ENCODE results near the gene FBLN7.

The FBLN7 gene

DNA sequence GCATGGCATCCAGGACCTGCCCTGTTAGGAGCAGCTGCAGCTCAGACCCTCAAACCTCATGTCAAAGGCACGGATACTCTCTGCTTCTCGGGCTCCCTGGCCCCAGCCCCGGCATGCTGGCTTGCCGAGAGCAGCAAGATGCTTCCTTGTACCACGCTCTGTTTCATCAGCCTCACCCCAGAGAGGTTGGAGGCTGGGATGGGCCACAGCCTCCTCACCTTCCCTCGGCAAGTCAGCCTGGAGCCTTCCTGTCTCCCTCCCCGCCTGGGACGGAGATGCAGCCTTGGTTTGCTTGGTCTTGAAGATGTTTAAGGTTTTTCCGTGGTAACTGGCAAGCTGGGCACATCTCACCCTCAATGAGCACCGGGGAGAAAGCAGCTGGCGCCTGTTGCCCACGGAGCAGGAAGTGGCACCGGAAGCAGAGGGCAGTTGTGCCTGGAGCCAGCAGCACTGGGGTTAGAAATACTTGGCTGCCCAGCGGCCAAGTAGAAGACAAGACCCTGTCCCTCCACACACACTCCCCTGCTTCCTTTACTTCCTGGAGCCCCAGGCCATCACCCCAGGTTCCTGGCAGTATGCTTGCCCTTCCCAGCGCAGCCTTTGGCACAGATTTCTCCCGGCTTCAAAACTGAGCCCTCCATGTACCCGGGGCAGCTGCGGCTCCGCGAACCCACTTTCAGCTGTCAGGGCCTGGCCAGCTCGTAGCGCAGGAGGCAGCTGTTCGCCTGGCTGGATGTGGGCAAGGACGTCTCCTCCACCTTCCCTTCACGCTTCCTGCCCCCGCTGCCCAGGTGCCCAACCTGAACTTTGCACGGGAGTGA, 17.4 kb downstream of the FBLN7 start:
- Mint-ChIP-seq H3K4me1 (ENCODE audit: low read depth in 2 of 2) (peaks cover 15 to 17% of the 10 kb centered on the region in 2 donors), H3K9me3 (no peaks in the 10 kb centered on the region), H3K36me3 (ENCODE audit: insufficient read depth) (peaks cover 2% of the 10 kb centered on the region), H3K4me3 (peak overlapping the region; percentile 73 to 77), H3K27me3 (no peaks in the 10 kb centered on the region), H3K27ac (peak overlapping the region; percentile 77)
- DNase-seq = no peak
- peak; percentile 59 for ATAC-seq (replicated peaks)

DNA sequence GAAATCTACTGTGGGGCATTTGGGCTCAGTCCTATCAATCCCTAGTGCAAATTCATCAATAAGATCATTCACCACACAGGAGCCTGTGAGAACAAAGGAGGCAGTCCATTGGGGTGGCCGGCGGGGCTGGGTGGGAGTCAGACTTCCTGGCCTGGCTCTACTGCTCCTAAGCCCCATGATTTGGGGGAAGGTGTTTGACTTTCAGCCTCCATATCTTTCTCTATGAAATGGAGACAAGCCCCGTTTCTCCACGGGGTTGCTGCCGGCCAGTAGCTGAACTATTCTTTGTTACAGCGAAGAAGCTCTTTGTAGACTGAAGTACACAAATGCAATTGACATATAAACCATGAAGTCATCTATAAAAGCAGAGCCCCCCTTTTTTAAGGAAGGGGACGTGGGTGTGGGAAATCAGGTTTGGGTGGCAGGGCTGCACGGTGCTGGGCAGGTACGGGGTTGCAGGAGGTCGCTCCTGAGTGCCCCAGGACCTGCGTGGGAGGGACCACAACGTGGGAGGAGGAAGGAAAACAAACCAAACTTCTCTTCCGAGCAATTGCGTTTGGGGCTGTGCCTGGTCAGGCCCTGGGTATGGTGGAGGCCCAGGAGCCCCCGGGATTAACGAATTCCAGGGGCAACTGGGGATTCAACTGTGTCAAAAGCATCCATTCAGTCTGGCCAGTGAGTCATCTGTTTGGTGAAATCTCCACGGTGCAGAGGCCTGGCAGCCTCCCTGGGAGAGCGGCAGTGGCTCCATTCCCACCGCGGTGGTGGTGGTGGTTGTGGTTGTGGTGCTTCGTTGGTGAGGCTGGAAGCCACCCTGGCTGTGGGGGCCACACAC, 18.2 kb downstream of the FBLN7 start:
- Mint-ChIP-seq H3K27me3 (no peaks in the 10 kb centered on the region), H3K27ac (peak overlapping the region; percentile 77), H3K4me3 (peak overlapping the region; percentile 73 to 77), H3K36me3 (ENCODE audit: insufficient read depth) (peaks cover 4% of the 10 kb centered on the region), H3K9me3 (no peaks in the 10 kb centered on the region), H3K4me1 (ENCODE audit: low read depth in 2 of 2) (peaks cover 15 to 17% of the 10 kb centered on the region in 2 donors)
- peak; percentile 66 for ATAC-seq (replicated peaks)
- DNase-seq = no peak

GRCh38 chr2:112157472-112157871, 19.3 kb downstream of the FBLN7 start:
- peak overlapping the region in 1 of 2 donors; percentile 16 for H3K4me3 Mint-ChIP-seq
- peaks cover 4% of the 10 kb centered on the region for H3K36me3 Mint-ChIP-seq (ENCODE audit: insufficient read depth)
- H3K9me3 Mint-ChIP-seq = no peaks in the 10 kb centered on the region
- H3K4me1 Mint-ChIP-seq (ENCODE audit: low read depth in 2 of 2) = peaks cover 15 to 17% of the 10 kb centered on the region in 2 donors
- no peak for DNase-seq
- ATAC-seq (replicated peaks) = no peak
- no peaks in the 10 kb centered on the region for H3K27me3 Mint-ChIP-seq
- H3K27ac Mint-ChIP-seq = no peak overlapping the region

GRCh38 chr2:112159454-112159921, 21.3 kb downstream of the FBLN7 start:
- H3K4me3 Mint-ChIP-seq = no peak overlapping the region

DNA sequence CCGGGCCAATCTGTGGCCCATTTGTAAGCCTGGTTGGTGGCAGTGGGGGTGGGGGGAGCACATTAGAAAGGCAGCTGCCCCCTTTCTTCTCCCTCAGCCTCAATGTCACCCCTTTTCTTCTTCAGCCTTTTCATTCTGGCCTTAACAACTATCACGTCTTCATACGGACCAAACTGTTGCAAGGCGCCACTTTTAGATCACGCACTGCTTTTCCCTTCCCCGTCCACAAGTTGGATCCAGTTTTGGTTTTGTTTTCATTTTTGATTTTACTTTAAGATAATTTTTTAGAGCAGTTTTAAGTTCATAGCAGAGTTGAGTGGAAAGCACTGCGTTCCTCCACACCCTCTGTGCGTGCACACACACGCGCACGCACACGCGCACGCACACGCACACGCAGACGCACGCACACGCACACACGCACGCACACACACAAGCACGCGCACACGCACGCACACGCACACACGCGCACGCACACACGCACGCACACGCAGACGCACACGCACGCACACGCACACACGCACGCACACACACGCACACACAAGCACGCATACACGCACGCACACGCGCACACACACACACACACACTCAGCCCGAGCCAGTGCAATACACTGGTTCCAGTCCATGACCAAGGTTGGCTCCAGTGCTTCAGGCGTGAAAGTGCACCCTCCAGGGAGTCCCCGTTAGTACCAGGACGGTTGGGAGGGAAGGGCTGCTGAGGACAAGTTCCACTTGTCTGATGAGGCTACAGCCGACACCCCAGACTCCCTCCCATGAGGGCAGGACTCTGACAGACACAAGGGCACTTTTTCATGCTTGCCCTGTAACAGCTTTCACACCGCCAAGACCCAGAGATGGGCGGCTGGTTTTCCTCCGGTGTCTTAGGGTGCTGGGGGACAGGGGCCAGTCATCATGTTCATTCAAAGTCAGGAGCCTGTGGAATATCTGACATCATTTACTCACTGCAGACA, 22.4 kb downstream of the FBLN7 start:
- Mint-ChIP-seq H3K27ac (no peak overlapping the region), H3K36me3 (ENCODE audit: insufficient read depth) (peaks cover 4% of the 10 kb centered on the region), H3K4me1 (ENCODE audit: low read depth in 2 of 2) (peaks cover 12 to 13% of the 10 kb centered on the region in 2 donors), H3K27me3 (peaks cover 0 to 9% of the 10 kb centered on the region in 2 donors), H3K9me3 (no peaks in the 10 kb centered on the region), H3K4me3 (no peak overlapping the region)
- no peak for DNase-seq
- ATAC-seq (replicated peaks) = no peak

More at GRCh38 chr2:112159454-112159921, 21.3 kb downstream of the FBLN7 start:
- ATAC-seq (replicated peaks) (no peak), DNase-seq (no peak)
- H3K27me3 Mint-ChIP-seq = peaks cover 0 to 9% of the 10 kb centered on the region in 2 donors
- H3K4me1 Mint-ChIP-seq (ENCODE audit: low read depth in 2 of 2) = peaks cover 15 to 17% of the 10 kb centered on the region in 2 donors
- no peaks in the 10 kb centered on the region for H3K9me3 Mint-ChIP-seq
- H3K36me3 Mint-ChIP-seq (ENCODE audit: insufficient read depth) = peaks cover 4% of the 10 kb centered on the region
- no peak overlapping the region for H3K27ac Mint-ChIP-seq

DNA sequence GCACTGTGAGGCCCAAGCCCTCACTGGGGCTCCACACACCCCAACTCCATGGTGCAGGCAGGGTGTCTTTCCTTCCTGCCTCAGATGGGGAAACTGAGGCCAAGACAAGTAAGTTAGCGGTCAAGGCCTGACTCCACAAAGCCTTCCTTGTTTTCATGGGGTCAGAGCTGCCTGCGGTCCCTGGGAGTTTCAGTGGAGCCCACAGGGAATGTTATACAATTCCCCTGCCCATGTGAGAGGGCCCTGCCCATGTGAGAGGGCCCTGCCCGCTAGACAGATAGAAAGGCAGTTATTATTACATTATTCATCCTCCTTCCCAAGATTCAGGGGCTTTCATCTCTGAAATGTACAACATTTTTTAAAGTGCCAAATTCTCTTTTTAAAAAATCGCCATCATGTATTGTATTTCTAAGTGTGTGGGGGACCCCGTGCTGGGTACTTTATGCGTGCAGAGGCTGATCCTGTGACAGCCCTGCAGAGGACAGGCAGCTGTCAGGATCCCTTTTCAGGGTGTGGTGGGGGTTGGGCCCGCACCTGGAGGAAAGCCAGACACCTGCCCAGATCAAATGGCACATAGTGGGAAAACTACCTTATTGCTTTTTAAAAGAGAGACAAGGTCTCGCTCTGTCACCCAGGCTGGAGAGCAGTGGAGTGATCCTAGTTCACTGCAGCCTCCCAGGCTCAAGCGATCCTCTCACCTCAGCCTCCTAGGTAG, 23.4 kb downstream of the FBLN7 start:
- ATAC-seq (replicated peaks) = no peak
- Mint-ChIP-seq H3K4me1 (ENCODE audit: low read depth in 2 of 2) (peaks cover 2% of the 10 kb centered on the region in 2 donors), H3K27me3 (peaks cover 0 to 9% of the 10 kb centered on the region in 2 donors), H3K9me3 (no peaks in the 10 kb centered on the region), H3K36me3 (ENCODE audit: insufficient read depth) (peaks cover 4% of the 10 kb centered on the region), H3K4me3 (no peak overlapping the region), H3K27ac (no peak overlapping the region)
- DNase-seq = no peak

DNA sequence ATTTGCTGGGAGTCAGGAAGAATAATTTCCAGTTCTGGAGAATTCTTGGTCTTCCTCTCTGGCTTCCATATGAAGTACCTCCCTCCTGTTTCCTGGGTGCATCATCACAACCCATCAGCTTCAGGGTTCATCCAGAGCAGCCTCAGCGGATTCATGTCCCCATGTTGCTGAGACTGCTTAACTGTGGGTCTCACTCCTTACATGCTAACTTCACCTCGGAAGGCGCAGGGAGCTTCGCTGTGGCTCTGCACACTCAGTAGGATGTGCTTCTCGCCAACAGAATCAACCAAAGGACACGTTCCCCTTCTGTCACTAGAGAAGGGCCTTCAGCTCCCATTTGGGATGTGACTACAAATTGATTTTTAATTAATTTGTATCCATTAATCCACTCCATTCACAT, 24.2 kb downstream of the FBLN7 start:
- Mint-ChIP-seq H3K9me3 (no peaks in the 10 kb centered on the region), H3K4me3 (no peak overlapping the region), H3K4me1 (ENCODE audit: low read depth in 2 of 2) (no peaks in the 10 kb centered on the region), H3K27me3 (peaks cover 0 to 9% of the 10 kb centered on the region in 2 donors), H3K36me3 (ENCODE audit: insufficient read depth) (peaks cover 4% of the 10 kb centered on the region), H3K27ac (no peak overlapping the region)
- ATAC-seq (replicated peaks) (no peak), DNase-seq (no peak)

GRCh38 chr2:112162956-112163355, 24.8 kb downstream of the FBLN7 start:
- Mint-ChIP-seq H3K9me3 (no peaks in the 10 kb centered on the region), H3K27me3 (peaks cover 0 to 9% of the 10 kb centered on the region in 2 donors), H3K27ac (no peak overlapping the region), H3K4me1 (ENCODE audit: low read depth in 2 of 2) (peaks cover 0 to 2% of the 10 kb centered on the region in 2 donors), H3K4me3 (no peak overlapping the region), H3K36me3 (ENCODE audit: insufficient read depth) (peaks cover 4% of the 10 kb centered on the region)
- no peak for DNase-seq
- no peak for ATAC-seq (replicated peaks)

GRCh38 chr2:112163541-112163981, 25.4 kb downstream of the FBLN7 start:
- Mint-ChIP-seq H3K27me3 (peaks cover 0 to 9% of the 10 kb centered on the region in 2 donors), H3K4me1 (ENCODE audit: low read depth in 2 of 2) (peaks cover 5 to 8% of the 10 kb centered on the region in 2 donors), H3K4me3 (no peak overlapping the region), H3K36me3 (ENCODE audit: insufficient read depth) (peaks cover 4% of the 10 kb centered on the region), H3K9me3 (no peaks in the 10 kb centered on the region), H3K27ac (peak overlapping the region in 1 of 2 donors; percentile 35)
- ATAC-seq (replicated peaks) (no peak), DNase-seq (no peak)

DNA sequence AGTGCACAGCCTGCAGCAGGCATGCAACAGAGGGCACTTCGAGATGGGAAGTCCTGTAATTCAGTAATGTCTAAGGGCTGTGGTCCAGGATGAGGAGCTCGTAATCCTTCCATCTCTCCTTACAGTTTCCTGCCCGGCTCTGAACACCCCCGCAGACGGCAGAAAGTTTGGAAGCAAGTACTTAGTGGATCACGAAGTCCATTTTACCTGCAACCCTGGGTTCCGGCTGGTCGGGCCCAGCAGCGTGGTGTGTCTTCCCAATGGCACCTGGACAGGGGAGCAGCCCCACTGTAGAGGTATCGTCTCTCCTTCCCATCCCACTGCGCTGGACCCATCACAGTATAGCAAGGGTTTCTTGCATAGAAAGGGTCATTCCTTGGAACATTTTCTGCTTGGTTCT, 26.7 kb downstream of the FBLN7 start:
- ATAC-seq (replicated peaks) (no peak), DNase-seq (no peak)
- Mint-ChIP-seq H3K4me1 (ENCODE audit: low read depth in 2 of 2) (peaks cover 7 to 9% of the 10 kb centered on the region in 2 donors), H3K27me3 (peaks cover 0 to 16% of the 10 kb centered on the region in 2 donors), H3K27ac (peak overlapping the region in 1 of 2 donors; percentile 16), H3K9me3 (no peaks in the 10 kb centered on the region), H3K4me3 (no peak overlapping the region), H3K36me3 (ENCODE audit: insufficient read depth) (peaks cover 4% of the 10 kb centered on the region)

DNA sequence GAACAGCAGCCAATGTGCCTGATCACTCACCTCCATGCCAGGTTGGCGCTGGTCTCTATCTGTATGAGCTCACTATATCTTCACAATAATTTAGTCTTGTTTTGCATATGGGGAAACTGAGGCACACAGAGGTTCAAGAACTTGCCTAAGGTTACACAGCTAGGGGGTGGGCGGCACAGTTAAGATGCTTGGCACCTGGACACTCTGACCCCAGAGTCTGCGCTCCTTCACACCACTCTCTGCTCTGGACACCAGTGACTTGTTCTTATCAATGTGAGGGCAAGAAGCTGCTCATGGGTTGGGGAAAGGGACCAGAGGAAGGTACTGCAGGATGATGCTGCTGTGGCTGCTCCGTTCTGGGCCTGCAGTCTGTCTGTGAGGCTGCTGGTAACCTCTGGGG, 27.1 kb downstream of the FBLN7 start:
- no peak for DNase-seq
- ATAC-seq (replicated peaks) = no peak
- peaks cover 0 to 20% of the 10 kb centered on the region in 2 donors for H3K27me3 Mint-ChIP-seq
- H3K27ac Mint-ChIP-seq = peak overlapping the region in 1 of 2 donors; percentile 16
- peaks cover 7 to 9% of the 10 kb centered on the region in 2 donors for H3K4me1 Mint-ChIP-seq (ENCODE audit: low read depth in 2 of 2)
- H3K9me3 Mint-ChIP-seq = no peaks in the 10 kb centered on the region
- peaks cover 4% of the 10 kb centered on the region for H3K36me3 Mint-ChIP-seq (ENCODE audit: insufficient read depth)
- H3K4me3 Mint-ChIP-seq = no peak overlapping the region

- Mint-ChIP-seq H3K4me3 (no peak overlapping the region), H3K36me3 (ENCODE audit: insufficient read depth) (no peaks in the 10 kb centered on the region), H3K4me1 (ENCODE audit: low read depth in 2 of 2) (peaks cover 7 to 9% of the 10 kb centered on the region in 2 donors), H3K27ac (no peak overlapping the region), H3K9me3 (no peaks in the 10 kb centered on the region), H3K27me3 (peaks cover 0 to 21% of the 10 kb centered on the region in 2 donors)
- DNase-seq = no peak
- no peak for ATAC-seq (replicated peaks)
These were observed 28.8 kb downstream of the FBLN7 start for GRCh38 chr2:112166806-112167499.
